Endothelial cell of umbilical vein (primary cell): ENCODE results near the gene TTLL7. TPM values are rescaled to one million over a fixed set of nuclear protein-coding genes. Genes with fewer than 3 reads are reported as not detected.

Experiments
- BruUV-seq: library from RNA; stranded (reverse); fragments of 400-500 nt; replicated peaks from 2 replicates; lab custom pipeline; 2021; lab: Mats Ljungman, UMichigan
- CTCF ChIA-PET: fragments of 300-600, 350-600 bp; sonication (Branson Sonifier 250); formaldehyde crosslinking; loops from one replicate; lab custom pipeline; 2021; ENCODE audit warnings: antibody characterized with exemption, inconsistent platforms; lab: Charles Lee
- POLR2A ChIA-PET: fragments of 300-600, 350-600 bp; sonication (Branson Sonifier 250); formaldehyde crosslinking; loops from one replicate; lab custom pipeline; 2021; ENCODE audit warnings: antibody characterized with exemption, inconsistent platforms; lab: Charles Lee
- DNase-seq: peaks from one replicate; pipeline ENCODE4 v3.0.0-alpha.2; 2011; ENCODE audit warnings: low read depth, low spot score
- FAIRE-seq: peaks from 2 replicates; lab custom pipeline; 2011; peaks lifted over from hg19 to GRCh38; lab: Jason Lieb, UNC
- H2AFZ ChIP-seq: 2 replicates; pipeline ENCODE4 v1.6.0; 2012; ENCODE audit warnings: low read depth, low read length, control low read depth, inconsistent platforms
- H3K27ac ChIP-seq: 2 replicates; pipeline ENCODE4 v1.5.1; 2011; ENCODE audit warnings: low read depth, mild to moderate bottlenecking, control low read depth, low read length, moderate library complexity; ENCODE audit not compliant: insufficient read depth
- H3K27me3 ChIP-seq, 2 experiments: 2 replicates each; pipeline versions ENCODE4 v1.6.0 to v1.6.1; 2011; ENCODE audit warnings: low read length in 2 of 2, mixed read lengths in 1 of 2; ENCODE audit not compliant: control insufficient read depth in 2 of 2, insufficient read depth in 2 of 2
- H3K36me3 ChIP-seq, 2 experiments: 2 replicates in 1 of 2; 3 replicates in 1 of 2; pipeline ENCODE4 v1.5.1; 2011; ENCODE audit warnings: low read length in 2 of 2, mild to moderate bottlenecking in 1 of 2, moderate library complexity in 1 of 2; ENCODE audit not compliant: control insufficient read depth in 2 of 2, insufficient read depth in 2 of 2; ENCODE audit errors: extremely low read depth in 1 of 2
- H3K4me1 ChIP-seq: 3 replicates; pipeline ENCODE4 v1.5.1; 2011; ENCODE audit warnings: mild to moderate bottlenecking, low read length; ENCODE audit not compliant: control insufficient read depth, insufficient read depth; ENCODE audit errors: extremely low read depth
- H3K4me2 ChIP-seq: 2 replicates; pipeline ENCODE4 v1.6.1; 2011; ENCODE audit warnings: low read length, control low read depth, mixed read lengths; ENCODE audit not compliant: insufficient read depth
- H3K4me3 ChIP-seq, 3 experiments: fragments of 200-600 bp in 1 of 3; sonication (generic), shearing (Covaris generic) in 1 of 3; replicated peaks in 1 of 3; 2 replicates each; pipeline ENCODE4 v1.5.1; 2011 to 2016; ENCODE audit warnings: control low read depth in 3 of 3, low read length in 3 of 3, mild to moderate bottlenecking in 2 of 3, inconsistent platforms in 1 of 3, low read depth in 1 of 3, moderate library complexity in 1 of 3; ENCODE audit not compliant: insufficient read depth in 1 of 3
- H3K79me2 ChIP-seq: 2 replicates; pipeline ENCODE4 v1.6.0; 2012; ENCODE audit warnings: low read length, inconsistent platforms; ENCODE audit not compliant: control insufficient read depth, insufficient read depth
- H3K9ac ChIP-seq: replicated peaks from 2 replicates; pipeline ENCODE3; 2011; ENCODE audit warnings: low read length, control low read depth; ENCODE audit not compliant: insufficient read depth; ENCODE audit errors: extremely low read depth
- H3K9me1 ChIP-seq: replicated peaks from 3 replicates; pipeline ENCODE4 v1.6.0; 2011; ENCODE audit warnings: mild to moderate bottlenecking, low read length; ENCODE audit not compliant: control insufficient read depth, insufficient read depth; ENCODE audit errors: extremely low read depth
- H3K9me3 ChIP-seq: replicated peaks from 2 replicates; pipeline ENCODE4 v1.5.1; 2012; ENCODE audit warnings: low read length, inconsistent platforms; ENCODE audit not compliant: control insufficient read depth, insufficient read depth
- H4K20me1 ChIP-seq: replicated peaks from 2 replicates; pipeline ENCODE3; 2011; ENCODE audit warnings: mild to moderate bottlenecking, low read length; ENCODE audit not compliant: control insufficient read depth, insufficient read depth; ENCODE audit errors: extremely low read depth
- CTCF ChIP-seq, 2 donors: IDR thresholded peaks; 1 replicate in 1 of 2; 2 replicates in 1 of 2; pipeline ENCODE4 v1.5.1; 2011; ENCODE audit warnings: low read length in 2 of 2, mild to moderate bottlenecking in 2 of 2, moderate library complexity in 2 of 2, control low read depth in 1 of 2, inconsistent platforms in 1 of 2, low read depth in 1 of 2; ENCODE audit not compliant: insufficient read depth in 1 of 2; ENCODE audit errors: extremely low read depth in 1 of 2
- EZH2 ChIP-seq: IDR thresholded peaks from 2 replicates; pipeline ENCODE4 v1.6.1; 2012; ENCODE audit warnings: borderline replicate concordance, low read depth, mild to moderate bottlenecking, moderate library complexity, low read length, inconsistent platforms; ENCODE audit not compliant: severe bottlenecking
- FOS ChIP-seq: IDR thresholded peaks from 2 replicates; pipeline ENCODE4 v1.6.1; 2011; ENCODE audit warnings: mild to moderate bottlenecking, low read length, moderate library complexity, borderline replicate concordance; ENCODE audit not compliant: insufficient read depth
- GATA2 ChIP-seq: IDR thresholded peaks from 2 replicates; pipeline ENCODE4 v1.7.0; 2011; ENCODE audit warnings: low read depth, mild to moderate bottlenecking, moderate library complexity, mixed read lengths, low read length; ENCODE audit not compliant: insufficient read length, insufficient read depth
- JUN ChIP-seq: IDR thresholded peaks from 2 replicates; pipeline ENCODE4 v1.6.1; 2011; ENCODE audit warnings: borderline replicate concordance, low read depth; ENCODE audit not compliant: insufficient read length, insufficient read depth
- MAX ChIP-seq: IDR thresholded peaks from 2 replicates; pipeline ENCODE4 v1.6.1; 2011; ENCODE audit not compliant: insufficient read depth, insufficient read length
- MYC ChIP-seq: IDR thresholded peaks from one replicate; pipeline ENCODE4 v1.6.1; 2011; ENCODE audit warnings: mild to moderate bottlenecking, low read depth, low read length
- POLR2A ChIP-seq: IDR thresholded peaks from 2 replicates; pipeline ENCODE4 v1.6.1; 2012; ENCODE audit warnings: low read depth, mild to moderate bottlenecking, control low read depth, low read length
- POLR2AphosphoS5 ChIP-seq: IDR thresholded peaks from 2 replicates; pipeline ENCODE4 v1.6.1; 2012; ENCODE audit warnings: low read depth, mild to moderate bottlenecking, control low read depth, low read length, moderate library complexity; ENCODE audit not compliant: insufficient read depth
- dilution Hi-C: fragments of 300-500 bp; cut with MboI; formaldehyde crosslinking; loops from one replicate; pipeline ENCODE4 v1.15.0; 2019; ENCODE audit warnings: low sequenced_read_pairs; ENCODE audit not compliant: extremely low pct_ligation_motif_present
- intact Hi-C: fragments of 100-400 bp; cut with micrococcal nuclease; formaldehyde crosslinking; loops from one replicate; pipeline ENCODE4 v1.10.0; 2022
- polyA plus RNA-seq, 4 experiments: library from polyadenylated mRNA; depleted of rRNA in 3 of 4; stranded (reverse) in 3 of 4; unstranded in 1 of 4; fragments of >200 nt; gene quantifications; 2 replicates each; pipeline versions ENCODE4 v1.2.1 to v1.2.3, GENCODE V29; 2011 to 2012; ENCODE audit warnings: missing spikeins in 1 of 4
- total RNA-seq: library from RNA; stranded (reverse); gene quantifications from 2 replicates; pipeline ENCODE4 v1.2.3, GENCODE V29; 2021

Gene TTLL7
- total and polyA plus RNA-seq, 2 donors (not counting 3 experiments of a cell fraction or from before 2014, with no cell fraction given) = 2.1 to 11.7 TPM

GRCh38 chr1:83998205-83998497 lies 781 bp downstream of the TTLL7 start:
- dilution Hi-C loops (no loop called here), intact Hi-C loops (loop anchor here (5.0 to 10.0 kb wide), 2 partner anchors 124 to 437 kb away; no protein-coding TSS in a partner anchor)
- ChIA-PET POLR2A (interaction anchor here (0.6 kb wide), 1 partner anchor 62 kb away, joined by 6 read pairs; no protein-coding TSS in a partner anchor), CTCF (interaction anchor here (0.6 to 1.4 kb wide), 3 partner anchors 13 to 126 kb away, joined by 3 to 5 read pairs (median 4); no protein-coding TSS in a partner anchor)
- TF ChIP-seq GATA2 = no peak
- TF ChIP-seq FOS = no peak
- no peak for TF ChIP-seq EZH2
- no peak for TF ChIP-seq JUN
- no peak for TF ChIP-seq MAX
- TF ChIP-seq POLR2A = no peak
- no peak for TF ChIP-seq POLR2AphosphoS5
- no peak for TF ChIP-seq MYC
- no peak for TF ChIP-seq CTCF (IDR thresholded peaks at IDR 0.05; ENCODE audit: extremely low read depth in 1 of 2, insufficient read depth in 1 of 2, low read depth in 1 of 2, low read length in 2 of 2)
- H3K9me1 ChIP-seq = no peaks in the 10 kb centered on the region
- FAIRE-seq = no peak
- H3K79me2 ChIP-seq = no peaks in the 10 kb centered on the region
- no peaks in the 10 kb centered on the region for H3K9me3 ChIP-seq
- H3K36me3 ChIP-seq = no peaks in the 10 kb centered on the region
- DNase-seq = peak; percentile 11
- peak overlapping the region in 2 of 3 experiments; percentile 63 to 74 for H3K4me3 ChIP-seq
- H3K27ac ChIP-seq = no peak overlapping the region
- no peak overlapping the region for H3K9ac ChIP-seq
- no TSS peak for BruUV-seq
- H2AFZ ChIP-seq = peak overlapping the region; percentile 98
- H4K20me1 ChIP-seq = no peaks in the 10 kb centered on the region
- peaks cover 17% of the 10 kb centered on the region for H3K4me1 ChIP-seq
- H3K27me3 ChIP-seq = peaks cover 4 to 5% of the 10 kb centered on the region in 2 experiments
- peak overlapping the region; percentile 87 for H3K4me2 ChIP-seq
